Fibroblast of the conjunctiva (primary cell): ENCODE results near the gene RRP15.

Experiments
- DNase-seq: peaks from one replicate; pipeline ENCODE4 v3.0.0-alpha.2; 2010; ENCODE audit warnings: low read depth

RRP15 gene

DNA sequence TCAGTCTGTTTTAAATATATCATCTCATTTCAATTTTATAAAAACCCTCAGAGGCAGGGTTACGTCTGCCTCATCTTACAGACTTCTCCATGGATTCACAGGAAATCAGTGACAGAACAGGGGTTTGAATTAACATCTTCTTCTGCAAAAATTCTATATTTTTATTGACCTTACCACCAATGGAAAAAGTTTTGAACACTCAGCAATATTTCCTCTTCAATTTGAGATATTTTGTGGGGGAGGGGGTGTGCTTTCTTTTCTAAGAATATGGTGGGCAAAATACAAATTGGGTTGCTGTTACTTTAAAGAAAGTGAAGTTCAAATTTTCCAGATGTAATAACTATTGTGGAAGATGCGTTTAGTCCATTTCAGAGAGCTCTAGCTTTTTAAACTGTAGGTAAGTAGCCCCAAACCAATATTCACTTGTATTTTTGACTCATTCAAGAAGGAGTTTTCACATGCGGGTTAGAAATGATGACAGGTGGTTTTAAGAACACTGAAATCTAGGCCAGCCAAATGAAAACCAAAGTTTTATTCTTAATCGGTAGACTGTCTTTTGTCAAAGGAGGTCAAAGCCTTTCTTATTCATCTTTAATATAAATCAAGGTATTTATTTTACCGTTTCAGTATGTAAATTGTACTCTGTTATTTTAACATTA, 77.5 kb downstream of the RRP15 start:
- no peak for DNase-seq

- no peak for DNase-seq
Observed at GRCh38 chr1:218363141-218363540, 78.0 kb downstream of the RRP15 start.

DNA sequence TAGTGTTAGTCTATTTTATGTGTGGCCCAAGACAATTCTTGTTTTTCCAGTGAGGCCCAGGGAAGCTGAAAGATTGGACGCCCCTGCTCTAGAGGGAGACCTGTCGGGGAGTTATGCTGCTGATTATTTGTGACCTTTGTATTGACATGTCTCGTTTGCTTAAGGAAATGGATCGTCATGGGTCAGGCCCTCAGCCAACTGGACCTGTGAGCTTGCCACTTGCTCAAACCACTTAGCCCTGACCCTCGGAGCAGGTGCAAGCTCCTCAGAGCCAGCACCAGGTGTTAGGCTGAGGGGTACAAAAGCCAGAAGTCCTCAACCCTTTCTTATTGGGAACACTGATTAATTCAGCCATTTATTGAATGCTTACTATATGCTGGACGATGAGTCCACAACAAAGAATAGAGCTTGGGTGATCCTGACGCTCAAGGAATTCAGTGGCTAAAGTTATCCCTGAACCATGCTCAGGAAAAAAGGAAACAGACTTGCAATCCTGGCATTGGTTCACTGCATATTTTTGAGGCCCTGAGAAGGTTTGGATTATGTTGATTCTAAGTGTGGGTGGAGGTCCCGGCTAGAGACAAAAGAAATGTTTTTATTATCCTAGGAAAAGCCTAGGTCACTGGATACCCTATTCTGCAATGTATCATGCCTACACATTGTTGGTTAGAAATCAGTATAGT, 79.1 kb downstream of the RRP15 start:
- DNase-seq, result no peak

GRCh38 chr1:218365226-218365999, 80.3 kb downstream of the RRP15 start:
- no peak for DNase-seq

- no peak for DNase-seq
Observed at GRCh38 chr1:218366322-218367052, 81.4 kb downstream of the RRP15 start.

DNA sequence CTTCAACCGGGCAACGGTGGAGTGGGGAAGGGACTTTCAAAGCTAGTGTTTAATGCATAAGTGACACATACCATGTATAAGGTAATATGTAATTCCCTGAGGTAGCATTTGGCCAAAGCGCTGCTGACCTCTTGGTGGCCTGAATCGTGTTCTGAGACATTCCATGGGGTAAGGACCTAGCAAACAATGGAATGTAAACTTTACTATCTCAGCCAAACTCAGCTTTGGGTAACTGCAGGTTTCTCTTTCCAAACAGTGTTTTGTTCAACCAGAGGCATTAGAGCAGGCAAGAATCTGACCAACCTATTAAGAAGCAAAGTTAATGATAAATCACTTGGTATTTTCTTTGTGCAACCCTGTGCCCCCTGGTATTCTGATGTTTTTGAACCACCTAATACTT, 82.0 kb downstream of the RRP15 start:
- DNase-seq, result no peak

DNA sequence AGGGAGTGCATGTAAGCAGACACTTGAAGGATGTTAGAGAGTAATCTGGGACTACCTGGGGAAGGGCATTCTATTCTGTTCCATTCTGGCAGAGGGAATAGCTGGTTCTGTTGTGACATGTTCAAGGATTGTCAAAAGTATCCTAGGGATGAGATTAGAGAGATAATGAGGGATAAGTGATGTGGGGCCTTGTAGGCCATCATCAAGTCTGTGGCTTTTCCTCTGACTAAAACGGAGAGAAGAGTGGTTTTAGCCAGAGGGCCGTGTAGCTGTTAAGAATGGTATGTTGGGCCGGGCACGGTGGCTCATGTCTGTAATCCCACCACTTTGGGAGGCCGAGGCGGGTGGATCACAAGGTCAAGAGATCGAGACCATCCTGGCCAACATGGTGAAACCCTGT, 83.6 kb downstream of the RRP15 start:
- no peak for DNase-seq

DNA sequence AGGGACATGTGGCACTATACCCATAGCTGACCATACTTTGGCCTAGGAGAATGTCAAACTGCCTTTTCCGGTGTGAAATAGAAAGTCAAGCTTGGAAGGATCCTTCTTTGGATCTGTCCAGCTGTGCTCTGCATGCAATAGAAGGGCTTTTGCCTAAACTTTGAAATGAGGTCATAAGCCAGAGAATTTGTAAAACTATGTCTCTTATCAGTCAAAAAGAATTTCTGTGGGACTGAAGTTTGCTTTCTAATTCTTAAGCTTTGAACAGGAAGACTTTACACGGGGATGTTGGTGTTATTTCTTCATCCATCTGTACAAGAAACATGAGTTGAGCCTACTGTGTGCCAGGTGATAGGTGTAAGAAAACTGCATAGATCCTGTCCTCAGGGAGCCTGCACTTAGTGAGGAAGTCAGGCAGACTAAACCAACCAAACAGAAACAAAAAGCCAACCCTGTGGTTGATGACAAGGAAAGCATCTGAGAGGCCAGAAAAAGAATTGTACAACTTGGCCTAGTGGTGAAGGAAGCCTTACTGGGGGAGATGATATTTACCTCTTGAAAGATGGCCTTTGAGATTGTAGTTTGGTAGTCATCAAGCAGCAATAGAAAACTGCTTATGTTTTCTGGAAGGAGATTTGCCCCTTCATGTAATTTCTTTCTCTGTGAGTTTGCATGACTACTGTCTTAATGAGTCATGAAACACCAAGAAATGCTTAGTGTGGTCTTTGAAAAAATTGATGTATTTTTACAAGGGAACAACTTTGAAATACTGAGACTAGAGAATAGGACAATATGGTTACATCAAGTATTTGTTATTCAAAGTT, 84.8 kb downstream of the RRP15 start:
- DNase-seq, result no peak

DNA sequence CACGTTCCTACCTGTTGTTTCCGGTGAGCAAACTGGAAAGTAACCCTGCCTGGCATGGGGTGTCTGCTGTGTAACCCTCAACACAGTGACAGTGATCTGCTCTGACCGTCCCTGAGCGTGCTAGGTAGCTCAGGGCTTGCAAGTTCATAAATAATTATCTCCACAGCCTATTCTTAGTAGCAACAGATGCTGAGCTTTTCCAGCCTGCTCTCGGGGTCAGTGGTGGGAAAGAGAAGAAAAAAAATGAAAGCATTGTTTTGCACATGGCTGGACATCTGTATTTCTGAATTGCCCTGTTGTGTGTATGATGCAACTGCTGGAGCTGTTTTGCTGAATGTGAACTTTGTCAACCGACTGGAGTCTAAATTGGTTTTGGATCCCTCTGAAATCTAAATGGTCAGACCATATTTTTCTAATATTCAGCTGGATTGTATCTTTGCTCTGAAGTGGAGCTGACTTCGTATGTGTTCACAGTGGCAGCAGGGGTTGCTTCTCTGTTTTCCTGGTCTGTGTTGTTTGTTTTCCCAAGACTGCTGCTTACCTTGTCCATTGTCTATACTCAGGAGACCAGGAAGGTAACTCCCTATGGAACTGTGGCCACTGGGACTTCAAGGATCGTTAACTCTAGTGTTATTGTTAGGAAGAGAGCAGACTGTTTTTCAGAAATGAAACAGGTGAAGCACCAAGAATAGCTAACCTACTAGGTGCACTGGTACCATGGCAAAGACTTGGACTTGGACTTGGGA, 87.0 kb downstream of the RRP15 start:
- peak; percentile 71 for DNase-seq

GRCh38 chr1:218374401-218375353, 89.6 kb downstream of the RRP15 start:
- DNase-seq, result no peak

- no peak for DNase-seq
Observed at GRCh38 chr1:218376722-218377121, 91.6 kb downstream of the RRP15 start.

DNA sequence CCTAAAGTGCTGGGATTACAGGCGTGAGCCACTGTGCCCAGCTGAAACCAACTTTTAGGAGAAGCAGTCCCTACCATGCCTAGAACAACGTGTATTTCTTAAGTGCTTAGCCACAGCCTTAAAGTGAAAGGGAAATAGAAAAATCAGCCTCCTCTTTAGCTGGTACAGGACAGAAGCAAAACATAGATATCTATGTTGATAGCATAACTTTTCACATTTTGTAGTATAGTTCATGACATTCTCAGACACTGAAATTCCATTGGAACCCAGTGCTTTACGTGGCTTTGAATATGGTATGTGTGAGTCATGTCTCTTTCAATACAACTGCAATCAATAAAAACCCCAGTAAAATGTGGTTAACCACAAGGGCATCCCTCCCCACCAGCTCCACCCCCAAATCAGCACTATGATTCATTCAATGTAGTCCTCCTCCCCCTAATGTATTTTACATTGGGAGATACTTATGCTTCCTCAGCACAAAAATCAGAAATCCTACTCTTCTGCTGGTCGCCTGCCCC, 92.1 kb downstream of the RRP15 start:
- DNase-seq, result peak; percentile 86

- peak; percentile 40 for DNase-seq
Observed at GRCh38 chr1:218380125-218380977, 95.3 kb downstream of the RRP15 start.

DNA sequence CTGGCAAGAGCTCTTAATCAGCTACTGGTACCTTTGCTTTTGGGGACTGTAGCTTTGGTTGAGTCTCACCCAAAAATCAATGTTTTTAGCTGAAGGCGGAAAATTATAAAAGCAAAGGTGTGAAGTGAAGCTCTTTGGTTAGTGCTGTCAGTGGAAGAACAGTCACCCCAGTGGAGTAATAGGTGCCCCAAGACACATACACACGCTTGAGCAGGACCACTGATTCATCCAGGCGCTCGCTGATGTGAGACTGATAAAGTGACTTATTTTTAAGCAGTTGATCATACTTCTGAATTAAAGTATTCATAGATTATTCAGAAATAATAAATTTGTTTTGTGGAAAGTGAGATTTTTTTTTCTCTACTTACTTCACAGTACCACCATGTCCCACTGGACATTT, 97.2 kb downstream of the RRP15 start:
- no peak for DNase-seq

GRCh38 chr1:218383051-218383450, 98.0 kb downstream of the RRP15 start:
- DNase-seq, result no peak

DNA sequence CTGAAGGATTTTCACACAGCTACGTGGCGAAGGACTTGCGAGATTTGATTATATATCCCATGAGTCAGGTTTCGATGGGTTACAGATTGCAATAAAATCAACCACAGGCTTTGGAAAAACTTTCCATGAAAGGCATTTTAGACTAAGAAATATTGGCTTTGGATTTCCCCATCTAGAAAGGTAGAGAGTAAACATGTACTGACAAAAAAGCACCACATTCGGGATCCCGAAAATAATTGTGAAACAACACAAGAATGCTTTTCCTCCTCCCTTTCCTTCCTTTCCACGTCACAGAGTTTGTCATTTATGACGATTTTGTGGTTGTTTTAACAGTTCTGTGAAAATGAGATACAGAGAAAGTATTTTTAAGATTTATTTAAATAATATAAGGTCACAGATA, 98.6 kb downstream of the RRP15 start:
- DNase-seq, result no peak

- no peak for DNase-seq
Observed at GRCh38 chr1:218384581-218384993, 99.5 kb downstream of the RRP15 start.
